ENCODE data around the gene CLDN1.
"Not testable (repeated sequence)": the region's sequence is repeated elsewhere in the genome, so short reads cannot be mapped to it uniquely, and the experiment has no call there.

Gene CLDN1

DNA sequence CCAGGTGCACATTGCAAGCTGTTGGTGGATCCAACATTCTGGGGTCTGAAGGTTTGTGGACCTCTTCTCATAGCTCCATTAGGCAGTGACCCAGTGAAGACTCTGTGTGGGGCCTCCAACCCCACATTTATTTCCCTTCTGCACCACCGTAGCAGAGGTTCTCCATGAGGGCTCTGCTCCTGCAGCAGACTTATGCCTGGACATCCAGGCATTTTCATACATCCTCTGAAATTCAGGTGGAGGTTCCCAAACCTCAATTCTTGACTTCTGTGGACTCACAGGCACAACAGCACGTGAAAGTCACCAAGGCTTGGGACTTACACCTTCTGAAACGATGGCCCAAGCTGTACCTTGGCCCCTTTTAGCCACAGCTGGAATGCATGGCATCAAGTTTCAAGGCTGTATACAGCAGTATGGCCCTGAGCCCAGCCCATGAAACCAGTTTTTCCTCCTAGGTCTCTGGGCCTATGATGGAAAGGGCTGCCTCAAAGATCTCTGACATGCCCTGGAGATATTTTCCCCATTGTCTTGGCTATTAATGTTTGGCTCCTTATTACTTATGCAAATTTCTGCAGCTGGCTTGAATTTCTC, 30.2 kb downstream of the CLDN1 start:
- no peak for DNase-seq

DNA sequence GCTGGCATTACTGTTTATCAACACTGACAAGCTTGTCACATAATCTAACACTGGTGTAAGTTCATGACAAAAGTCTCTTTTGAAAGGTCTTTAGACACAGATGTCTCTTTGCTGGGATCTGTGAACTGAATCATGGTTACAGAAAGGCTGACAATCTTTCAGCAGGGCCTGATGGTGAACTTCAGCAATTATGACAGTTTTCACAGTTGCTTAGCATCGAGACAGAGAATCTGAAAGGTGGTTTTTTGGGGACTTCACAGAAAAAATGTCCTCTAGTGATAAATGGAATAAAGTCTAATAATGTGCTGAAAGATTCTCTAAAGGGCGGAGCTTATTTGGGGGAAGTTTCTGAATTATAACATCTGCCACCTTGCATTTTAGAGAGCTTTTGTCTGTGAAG, 32.3 kb downstream of the CLDN1 start:
- no peak for DNase-seq

DNA sequence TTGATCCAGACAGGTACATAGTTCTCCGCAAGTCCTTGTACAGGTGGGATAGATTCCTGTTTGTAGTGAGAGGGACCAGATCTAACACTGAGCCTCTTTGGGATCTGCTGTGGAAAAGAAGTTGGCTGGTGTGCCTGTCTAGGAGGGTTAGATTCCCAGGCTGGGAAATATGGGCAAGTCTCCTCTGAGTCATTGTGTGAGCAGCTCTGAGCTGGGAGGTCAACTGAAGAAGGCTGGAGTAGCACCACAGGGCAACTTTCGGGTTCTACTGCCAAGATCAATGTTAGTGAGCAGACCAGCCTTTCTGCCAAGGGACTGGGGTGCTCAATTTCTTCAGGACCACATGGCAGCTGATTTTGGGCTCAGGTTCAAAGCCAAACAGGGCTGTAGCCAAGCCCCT, 33.4 kb downstream of the CLDN1 start:
- no peak for DNase-seq

DNA sequence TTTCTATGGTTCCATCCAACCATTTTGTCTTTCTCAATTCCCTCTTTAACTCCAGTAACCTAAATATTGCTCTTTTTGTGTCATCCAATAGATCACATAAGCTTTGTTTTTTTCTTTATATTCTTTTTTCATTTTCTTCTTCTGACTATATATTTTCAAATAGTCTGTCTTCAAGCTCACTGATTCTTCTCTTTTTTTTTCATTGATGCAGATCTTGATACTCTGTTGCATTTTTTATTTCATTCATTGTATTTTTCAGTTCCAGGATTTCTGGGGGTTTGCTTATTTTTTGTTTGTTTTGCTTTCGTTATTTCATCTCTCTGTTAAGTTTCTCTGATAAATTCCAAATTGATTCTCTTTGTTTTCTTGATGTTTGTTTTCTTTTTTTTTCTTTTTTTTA, 36.2 kb downstream of the CLDN1 start:
- no peak for DNase-seq

DNA sequence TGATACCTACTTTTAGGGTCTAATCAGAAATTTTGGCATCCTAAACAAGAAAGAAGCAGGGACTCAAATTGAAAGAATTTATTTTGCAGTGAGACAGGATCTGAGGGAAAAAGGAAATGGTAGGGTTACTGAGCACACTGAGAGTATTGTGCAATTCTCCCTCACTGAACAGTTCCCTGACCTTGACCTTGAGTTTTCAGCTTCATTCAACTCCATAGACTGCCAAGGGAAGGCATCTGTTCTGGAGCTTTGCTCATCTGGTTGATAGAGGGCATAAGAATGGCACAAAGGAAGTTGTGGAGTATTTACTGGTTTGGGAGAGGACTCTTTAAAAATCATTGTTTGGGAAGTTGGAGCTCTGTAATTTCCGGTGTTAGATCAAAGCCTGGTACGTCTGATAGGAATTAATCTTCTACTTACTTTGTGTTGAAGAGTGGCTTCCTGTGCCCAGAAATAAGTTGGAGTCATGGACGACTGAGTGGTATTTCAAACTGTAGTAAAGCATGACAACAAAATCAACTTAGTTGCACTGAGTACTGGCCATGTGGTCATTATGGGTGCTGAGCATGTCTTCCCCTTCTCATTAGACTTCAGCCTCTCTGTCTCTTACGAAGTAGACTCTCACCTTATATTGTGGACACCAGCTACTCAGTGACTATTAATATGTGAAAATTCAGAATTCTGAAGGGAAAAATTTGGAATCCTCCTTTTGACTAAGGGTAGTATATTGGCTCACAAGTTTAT, 40.8 kb downstream of the CLDN1 start:
- no peak for DNase-seq

DNA sequence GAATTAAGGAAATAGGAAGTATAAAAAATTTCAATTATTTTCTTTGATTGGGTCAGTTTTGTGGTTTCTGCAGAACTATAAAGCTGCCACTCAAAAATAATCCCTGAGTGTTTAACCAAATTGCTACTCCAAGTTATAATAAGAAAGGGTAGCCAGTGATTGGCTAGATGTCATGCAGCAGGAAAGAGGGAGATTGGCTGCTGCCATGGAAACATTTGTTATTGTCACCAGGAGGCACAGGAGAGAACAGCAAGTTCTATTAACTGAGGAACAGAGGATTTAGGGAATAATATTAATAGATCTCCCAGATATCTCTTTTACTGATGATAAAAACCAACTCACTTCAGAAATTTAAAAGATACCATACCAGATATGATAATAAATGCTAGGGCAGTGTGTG, 42.6 kb downstream of the CLDN1 start:
- DNase-seq = no peak

DNA sequence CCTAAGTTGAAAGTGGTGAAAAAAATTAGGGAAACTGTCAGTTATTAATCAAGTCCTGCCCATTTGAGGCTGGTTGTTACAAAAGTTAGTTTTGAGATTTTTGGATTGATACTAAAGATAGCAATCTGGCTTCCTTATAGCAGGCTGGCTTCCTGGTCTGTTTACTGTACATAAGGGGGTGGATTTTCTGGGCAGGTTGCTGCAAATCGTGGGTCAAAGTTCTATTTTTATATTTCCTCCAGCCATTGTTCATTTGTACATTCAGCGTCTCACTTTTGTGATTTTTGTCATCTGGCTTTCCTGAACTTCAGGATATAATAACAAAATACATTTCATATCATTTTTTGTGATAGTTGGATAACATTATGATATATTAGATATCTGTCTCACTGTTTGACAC, 49.5 kb downstream of the CLDN1 start:
- DNase-seq = no peak

DNA sequence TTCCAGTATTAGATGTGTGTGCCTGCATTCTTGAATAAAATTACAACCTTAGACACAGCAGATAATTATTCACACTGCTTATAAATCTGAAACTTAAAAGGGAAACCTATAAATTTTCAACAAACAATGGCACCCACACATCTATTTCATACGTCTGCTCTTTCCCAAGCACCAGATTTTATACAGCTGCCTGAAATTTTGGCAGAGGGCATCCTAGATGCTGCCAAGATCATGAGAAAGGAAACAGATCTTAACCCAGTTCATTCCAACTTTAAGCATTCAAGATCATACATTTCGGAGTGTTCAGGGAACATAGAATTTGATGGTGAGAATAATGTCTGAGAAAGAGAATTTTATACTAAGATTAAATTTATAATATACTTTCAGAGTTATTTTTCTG, 53.1 kb downstream of the CLDN1 start:
- no peak for DNase-seq

DNA sequence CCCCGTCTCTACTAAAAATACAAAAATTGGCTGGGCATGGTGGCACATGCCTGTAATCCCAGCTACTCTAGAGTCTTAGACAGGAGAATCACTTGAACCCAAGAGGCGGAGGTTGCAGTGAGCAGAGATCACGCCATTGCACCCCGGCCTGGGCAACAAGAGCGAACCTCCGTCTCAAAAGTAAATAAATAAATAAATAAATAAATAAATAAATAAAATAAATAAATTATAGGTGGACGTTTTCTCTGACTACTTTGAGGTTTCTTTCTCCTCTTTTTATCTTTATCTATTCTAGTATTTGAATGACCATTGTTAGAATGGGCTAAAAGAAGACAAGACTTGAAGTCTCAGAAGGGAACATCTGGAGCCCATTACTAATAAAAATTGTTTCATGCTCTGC, 54.8 kb downstream of the CLDN1 start:
- not testable (repeated sequence) for DNase-seq

DNA sequence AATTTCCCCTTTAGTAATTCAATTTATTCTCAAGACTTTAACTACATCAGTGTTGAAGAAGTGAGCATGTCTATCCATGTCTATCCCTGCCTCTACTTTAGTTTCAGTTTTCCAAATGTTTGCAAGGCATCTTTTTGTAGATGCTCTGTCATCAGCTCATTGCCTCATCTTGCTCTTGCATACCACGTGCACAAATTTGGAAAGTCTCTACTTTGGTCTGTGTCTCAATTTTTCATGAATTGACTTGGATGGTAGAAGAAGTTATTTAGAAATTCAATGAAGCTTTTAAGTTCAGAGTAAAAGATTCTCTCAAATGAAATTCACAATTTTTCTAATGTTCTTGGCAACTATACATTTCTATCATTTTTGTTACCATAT, 55.3 kb downstream of the CLDN1 start:
- DNase-seq = no peak

DNA sequence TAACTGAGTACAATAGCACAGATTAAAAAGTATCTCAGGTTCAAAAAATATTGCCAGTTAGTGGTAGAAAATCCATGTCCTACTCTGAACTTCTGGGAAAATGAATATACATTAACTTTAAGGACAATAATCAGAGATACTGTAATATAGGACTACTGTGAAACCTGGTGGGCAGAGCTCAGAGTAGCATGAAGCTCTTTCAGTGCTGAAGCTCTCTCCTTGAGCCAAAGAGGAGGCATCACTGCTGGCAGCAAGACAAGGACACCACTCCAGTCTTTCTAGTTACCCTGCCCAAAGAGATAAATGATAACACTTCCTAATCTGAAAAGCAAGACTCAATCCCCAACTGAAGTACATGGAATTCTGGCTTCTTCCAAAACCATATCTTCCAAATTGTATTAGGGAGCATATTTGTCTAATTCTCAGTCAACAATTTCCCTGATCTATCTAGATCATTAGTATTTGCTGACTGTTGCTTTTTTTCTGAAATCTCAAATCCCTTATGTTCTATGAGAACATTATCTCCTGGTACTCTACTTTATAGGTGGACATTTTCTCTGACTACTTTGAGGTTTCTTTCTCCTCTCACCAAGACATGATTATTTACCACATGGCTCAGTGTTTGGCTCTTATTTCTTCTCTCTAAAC, 55.9 kb downstream of the CLDN1 start:
- DNase-seq = no peak

DNA sequence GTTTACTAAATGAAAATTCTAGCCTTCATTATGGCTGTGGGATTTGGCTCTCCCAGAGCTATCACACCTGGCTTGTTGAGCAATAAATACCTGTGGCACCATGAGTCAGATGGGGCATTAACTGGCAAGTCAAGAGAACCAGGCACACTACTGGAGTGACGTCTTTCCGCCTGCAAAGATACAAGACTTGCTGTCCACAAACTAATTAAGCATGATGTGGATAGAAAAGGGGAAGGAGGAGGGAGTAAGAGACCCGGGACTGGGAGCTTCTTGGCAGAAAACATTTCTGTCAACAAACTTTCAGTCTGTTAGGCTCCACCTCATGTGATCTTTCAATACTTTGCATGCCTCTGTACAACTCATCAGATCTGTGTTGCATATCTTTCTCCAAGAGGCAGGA, 56.5 kb downstream of the CLDN1 start:
- no peak for DNase-seq

DNA sequence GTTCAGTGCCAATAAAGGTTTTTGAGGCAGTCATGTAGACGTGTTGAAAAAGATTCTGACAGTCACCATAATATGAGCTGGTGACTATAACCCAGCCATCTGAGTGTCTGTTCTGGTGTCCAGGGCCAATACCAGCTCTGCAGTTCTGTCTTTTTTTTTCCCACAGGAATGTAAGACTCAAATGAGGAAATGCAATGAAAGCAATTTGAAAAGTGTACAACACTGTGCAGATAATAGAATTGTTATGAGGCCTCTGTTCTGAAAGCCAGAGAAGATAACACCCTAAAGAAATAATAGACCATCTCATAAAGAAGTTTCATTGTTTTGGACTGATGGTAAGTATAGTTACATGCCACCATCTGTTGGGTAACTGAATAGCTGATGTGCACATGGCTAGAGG, 57.1 kb downstream of the CLDN1 start:
- DNase-seq = no peak

DNA sequence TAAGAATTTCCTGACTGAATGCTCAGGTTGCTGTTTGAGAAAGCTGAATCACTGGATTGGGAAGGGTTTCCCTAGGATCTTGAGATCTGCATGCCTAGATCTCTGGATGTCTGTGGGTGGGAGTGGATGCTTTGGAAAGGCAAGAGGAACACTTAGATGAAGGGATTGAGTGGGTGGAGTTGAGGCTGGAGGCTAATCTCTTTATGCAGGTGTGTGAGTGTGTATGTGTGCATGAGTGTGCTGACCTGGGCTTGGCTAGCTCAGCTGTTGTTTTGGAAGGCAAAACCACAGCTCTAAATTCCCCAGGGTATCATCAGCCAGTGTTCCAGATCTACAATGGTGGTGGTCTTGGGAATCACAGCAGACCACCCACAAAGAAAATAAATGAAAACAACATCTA, 60.5 kb downstream of the CLDN1 start:
- no peak for DNase-seq

DNA sequence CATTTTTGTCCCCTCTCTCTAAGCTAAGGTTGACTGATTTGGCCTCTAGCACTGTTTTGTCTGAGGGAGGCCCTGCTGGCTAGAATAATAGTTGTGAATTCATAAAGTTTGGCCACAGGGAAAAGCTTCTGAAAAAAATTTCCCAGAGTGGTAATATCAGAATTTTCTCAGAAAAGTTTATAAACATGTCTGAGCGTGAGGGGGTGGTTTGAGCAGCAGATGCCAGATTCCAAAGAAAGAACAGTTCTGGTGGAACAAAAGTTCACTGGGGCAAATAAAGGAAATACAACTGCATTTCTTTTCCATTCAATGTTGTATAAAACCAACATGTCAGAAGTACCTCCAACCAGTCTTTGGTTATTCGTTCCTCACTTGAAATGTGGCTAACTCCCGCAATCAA, 61.2 kb downstream of the CLDN1 start:
- no peak for DNase-seq

DNA sequence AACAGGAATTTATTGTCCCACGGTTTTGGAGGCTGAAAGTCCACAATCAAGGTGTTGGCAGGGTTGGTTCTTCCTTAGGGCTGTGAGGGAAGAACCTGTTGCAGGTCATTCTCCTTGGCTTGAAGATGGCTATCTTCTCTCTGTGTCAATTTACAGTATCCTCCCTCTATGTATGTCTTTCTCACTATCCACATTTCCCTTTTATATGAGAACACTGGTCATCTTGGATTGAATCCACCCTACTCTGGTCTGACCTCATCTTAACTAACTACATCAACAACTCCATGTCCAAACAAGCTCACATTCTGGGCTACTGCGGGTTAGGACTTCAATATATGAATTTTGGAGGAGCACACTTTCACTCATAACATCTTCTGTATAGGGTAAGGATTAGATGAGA, 61.9 kb downstream of the CLDN1 start:
- DNase-seq = no peak

DNA sequence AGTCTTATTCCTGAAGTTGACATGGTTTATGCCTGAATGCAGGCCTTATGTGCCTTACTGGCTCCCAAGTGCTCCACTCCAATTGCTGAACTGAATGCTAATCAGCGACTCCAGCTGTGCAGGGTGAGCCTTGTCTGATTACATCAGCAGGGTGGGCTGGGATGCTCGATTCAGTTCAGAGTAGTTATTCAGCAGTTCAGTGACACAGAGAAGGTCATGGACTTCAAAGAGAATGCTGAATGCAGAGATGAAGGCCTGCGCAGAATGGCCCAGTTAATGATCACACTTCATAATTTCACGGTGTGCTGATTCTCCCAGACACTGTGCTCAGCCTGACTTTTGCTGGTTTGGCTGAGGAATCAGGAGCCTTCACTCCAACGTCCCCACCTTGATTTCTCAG, 63.6 kb downstream of the CLDN1 start:
- no peak for DNase-seq

Measured in NCI-H2029 treated with DMSO at 0.1 percent for 48 hours (cell line).